ENCODE data around the gene CBFA2T3. TPM values are rescaled to one million over a fixed set of nuclear protein-coding genes. Genes with fewer than 3 reads are reported as not detected.

The CBFA2T3 gene
- total RNA-seq, 1 experiment from 2014 or later: 2.9 TPM

GRCh38 chr16:88953003-88953690 is 23.9 kb downstream of the CBFA2T3 start:
- no peak overlapping the region for H2BK12ac ChIP-seq (ENCODE audit: insufficient read length, low read depth, low read length)
- H2BK120ac ChIP-seq (ENCODE audit: low read depth, low read length, poor library complexity, severe bottlenecking): no peak overlapping the region
- H2AK5ac ChIP-seq (ENCODE audit: insufficient read length, low read length): no peak overlapping the region
- WGBS (ENCODE audit: extremely low coverage, insufficient read length, low lambda C conversion rate): no CpG with 5 or more reads among the region's 28 CpGs
- no peaks in the 10 kb centered on the region for H3K36me3 Mint-ChIP-seq (ENCODE audit: insufficient read depth in 1 of 3, low read depth in 3 of 3)
- H3K4me1 ChIP-seq (ENCODE audit: insufficient read depth, low read length): no peaks in the 10 kb centered on the region; the same call in 1 of the 2 replicates
- no peak overlapping the region for H4K91ac ChIP-seq (ENCODE audit: insufficient read length, low read depth, low read length)
- no peaks in the 10 kb centered on the region for H3K27me3 ChIP-seq (ENCODE audit: insufficient read depth, low read length)
- no peak overlapping the region for H3T11ph ChIP-seq (ENCODE audit: low read length)
- no peak overlapping the region for H3K4me2 ChIP-seq (ENCODE audit: insufficient read depth, insufficient read length, low read length)
- no peaks in the 10 kb centered on the region for H3K9me3 Mint-ChIP-seq
- no peak overlapping the region for H4K5ac ChIP-seq (ENCODE audit: insufficient read length, low read depth, low read length)
- H2BK20ac ChIP-seq (ENCODE audit: low read depth, low read length, poor library complexity, severe bottlenecking): no peak overlapping the region
- H3K79me2 ChIP-seq (ENCODE audit: insufficient read depth, low read length): no peaks in the 10 kb centered on the region
- H2BK5ac ChIP-seq (ENCODE audit: insufficient read length, low read length): no peak overlapping the region
- no peak overlapping the region for H4K8ac ChIP-seq (replicated peaks; ENCODE audit: insufficient read length, low read depth, low read length)
- no peak overlapping the region for H2BK15ac ChIP-seq (ENCODE audit: low read depth, low read length)
- no peak overlapping the region for H3K4ac ChIP-seq (ENCODE audit: low read depth, low read length)
- no peak overlapping the region for H3K4me3 Mint-ChIP-seq
- no peak overlapping the region for H2AFZ ChIP-seq (ENCODE audit: low read length)
- H3K9me3 ChIP-seq (ENCODE audit: control insufficient read depth, low read depth, low read length): no peaks in the 10 kb centered on the region
- TF ChIP-seq CTCF (conservative IDR thresholded peaks at IDR 0.05): no peak
- no peak overlapping the region for H3K56ac ChIP-seq (ENCODE audit: insufficient read length, low read depth, low read length)
- H3K23ac ChIP-seq (ENCODE audit: insufficient read length, low read depth, low read length): no peak overlapping the region
- H3K27ac Mint-ChIP-seq: peak overlapping the region in 2 of 3 experiments; percentile 20 to 46; a peak in 1 of 7 replicates
- H3K14ac ChIP-seq (ENCODE audit: insufficient read depth, low read length): no peak overlapping the region; the same call in 1 of the 2 replicates
- no peak overlapping the region for H3K9ac ChIP-seq (ENCODE audit: extremely low read depth, insufficient read length, low read length)
- no peak for DNase-seq
- H3K18ac ChIP-seq (ENCODE audit: insufficient read length, low read depth, low read length): no peak overlapping the region
- H3K27me3 Mint-ChIP-seq (ENCODE audit: low read depth): peaks cover 13% of the 10 kb centered on the region
- H3K79me1 ChIP-seq (ENCODE audit: insufficient read depth, low read depth, low read length, poor library complexity, severe bottlenecking): no peaks in the 10 kb centered on the region
- no peak overlapping the region for H3K27ac ChIP-seq (ENCODE audit: insufficient read length, low read depth, low read length)
- H3K4me1 Mint-ChIP-seq: peaks cover 3 to 10% of the 10 kb centered on the region in 2 experiments
- H4K20me1 ChIP-seq (ENCODE audit: control insufficient read depth, insufficient read depth, insufficient read length): no peaks in the 10 kb centered on the region
- no peaks in the 10 kb centered on the region for H3K23me2 ChIP-seq (ENCODE audit: insufficient read length, low read depth, low read length, poor library complexity, severe bottlenecking)

Data from H9 (cell line).